Measurements from ENCODE around the gene SLC26A3. TPM values are rescaled to one million over a fixed set of nuclear protein-coding genes. Genes with fewer than 3 reads are reported as not detected.

The SLC26A3 gene
- total and polyA plus RNA-seq, 2 experiments from 2014 or later = not detected

- Histone ChIP-seq H3K36me3 (ENCODE audit: insufficient read depth) (no peaks in the 10 kb centered on the region), H3K27ac (ENCODE audit: low read depth) (no peak overlapping the region), H3K4me3 (no peak overlapping the region), H3K9me2 (ENCODE audit: insufficient read depth) (no peaks in the 10 kb centered on the region), H3K4me1 (ENCODE audit: insufficient read depth) (no peaks in the 10 kb centered on the region), H3K4me2 (no peak overlapping the region), H3K27me3 (ENCODE audit: insufficient read depth) (no peaks in the 10 kb centered on the region), H4K20me1 (replicated peaks; ENCODE audit: insufficient read depth) (no peaks in the 10 kb centered on the region), H3F3A (replicated peaks; ENCODE audit: low read depth) (no peaks in the 10 kb centered on the region), H2AFZ (no peak overlapping the region), H3K79me2 (replicated peaks; ENCODE audit: insufficient read depth) (no peaks in the 10 kb centered on the region)
- H3K27me3 Mint-ChIP-seq (ENCODE audit: insufficient read depth, low read depth, poor library complexity) = peaks cover 3% of the 10 kb centered on the region
- no peak for ATAC-seq
- H3K27ac Mint-ChIP-seq = no peak overlapping the region
- no peak for TF ChIP-seq JUNB (IDR thresholded peaks at IDR 0.05; ENCODE audit: unreplicated experiment)
- TF ChIP-seq STAT1 (IDR thresholded peaks at IDR 0.05; ENCODE audit: unreplicated experiment) = no peak
- TF ChIP-seq ZNF114 (CRISPR knock-in tag; IDR thresholded peaks at IDR 0.05) = no peak
- no peak for TF ChIP-seq POLR2AphosphoS5 (IDR thresholded peaks at IDR 0.05; ENCODE audit: low read depth)
- TF ChIP-seq ETS1 (IDR thresholded peaks at IDR 0.05) = no peak
- TF ChIP-seq EZH2phosphoT487 (IDR thresholded peaks at IDR 0.05; ENCODE audit: unreplicated experiment) = no peak
- TF ChIP-seq NANOG (IDR thresholded peaks at IDR 0.05; ENCODE audit: borderline replicate concordance) = no peak
- no peak for TF ChIP-seq CTCF (conservative IDR thresholded peaks at IDR 0.05; ENCODE audit: low read depth in 2 of 2)
- TF ChIP-seq EZH2 (IDR thresholded peaks at IDR 0.05; ENCODE audit: low read depth, unreplicated experiment) = no peak
- no peak for TF ChIP-seq ZNF462 (CRISPR knock-in tag; IDR thresholded peaks at IDR 0.05)
- no peak for TF ChIP-seq ZNF331 (CRISPR knock-in tag; IDR thresholded peaks at IDR 0.05; ENCODE audit: low read depth)
- TF ChIP-seq REST (IDR thresholded peaks at IDR 0.05; ENCODE audit: unreplicated experiment) = no peak
- no peak for TF ChIP-seq CREB1 (CRISPR knock-in tag; IDR thresholded peaks at IDR 0.05; ENCODE audit: low read depth)
- no peak for DNase-seq (ENCODE audit: low spot score)
- H3K4me1 Mint-ChIP-seq = no peaks in the 10 kb centered on the region
- no peaks in the 10 kb centered on the region; the same call in 2 of the 3 replicates for H3K9me3 Mint-ChIP-seq
- no peak overlapping the region for H3K4me3 Mint-ChIP-seq
- no peaks in the 10 kb centered on the region for H3K36me3 Mint-ChIP-seq (ENCODE audit: low read depth)
Measured at GRCh38 chr7:107768263-107768662, 34.8 kb downstream of the SLC26A3 start.
